Measurements from ENCODE around the gene ANO8.
A peak's percentile ranks its signal among the peaks of the same experiment; 100 is the strongest.
"Not testable (repeated sequence)": the region's sequence is repeated elsewhere in the genome, so short reads cannot be mapped to it uniquely, and the experiment has no call there.

ANO8 gene

GRCh38 chr19:17334414-17335409 is at the start of gene ANO8:
Gene ANO8, minus strand, starts transcription at chr19:17334855. Its CDS starts 185 bp downstream, at chr19:17334670.
- peak; percentile 86 for DNase-seq

GRCh38 chr19:17380426-17381138 is 45.9 kb upstream of the ANO8 start:
- no peak for DNase-seq

GRCh38 chr19:17379221-17379631 is 44.6 kb upstream of the ANO8 start:
- DNase-seq = no peak

- no peak for DNase-seq
Measured at GRCh38 chr19:17378271-17378670, 43.6 kb upstream of the ANO8 start.

GRCh38 chr19:17376935-17377600 is 42.4 kb upstream of the ANO8 start, which contains the start of gene PLVAP:
Gene PLVAP, minus strand, starts transcription at chr19:17377342. Its CDS starts 54 bp downstream, at chr19:17377288.
- no peak for DNase-seq

- no peak for DNase-seq
Measured at GRCh38 chr19:17370026-17370587, 35.5 kb upstream of the ANO8 start.

- no peak for DNase-seq
Measured at GRCh38 chr19:17365361-17365760, 30.7 kb upstream of the ANO8 start.

- not testable (repeated sequence) for DNase-seq
Measured at GRCh38 chr19:17363852-17364605, 29.4 kb upstream of the ANO8 start.

- no peak for DNase-seq
Measured at GRCh38 chr19:17359905-17360800, 25.5 kb upstream of the ANO8 start.

- DNase-seq = no peak
Measured at GRCh38 chr19:17358395-17358794, 23.7 kb upstream of the ANO8 start.

- DNase-seq = no peak
Measured at GRCh38 chr19:17357724-17358123, 23.1 kb upstream of the ANO8 start.

GRCh38 chr19:17357078-17357666 is 22.5 kb upstream of the ANO8 start:
- DNase-seq = no peak

- DNase-seq = no peak
Measured at GRCh38 chr19:17353386-17353785, 18.7 kb upstream of the ANO8 start.

- DNase-seq = no peak
Measured at GRCh38 chr19:17352608-17353280, 18.1 kb upstream of the ANO8 start.

- no peak for DNase-seq
Measured at GRCh38 chr19:17351815-17352435, 17.3 kb upstream of the ANO8 start.

GRCh38 chr19:17348700-17349099 is 14.0 kb upstream of the ANO8 start:
- no peak for DNase-seq

GRCh38 chr19:17347877-17348276 is 13.2 kb upstream of the ANO8 start:
- no peak for DNase-seq

- no peak for DNase-seq
Measured at GRCh38 chr19:17347361-17347760, 12.7 kb upstream of the ANO8 start.

- no peak for DNase-seq
Measured at GRCh38 chr19:17346109-17346671, 11.5 kb upstream of the ANO8 start.

All from NCI-H1694 treated with DMSO at 0.1 percent for 48 hours (cell line).